DMS 273 (cell line): ENCODE data around the gene PPP1R1B.
A peak's percentile ranks its signal among the peaks of the same experiment; 100 is the strongest.

Source experiments
- DNase-seq: peaks from one replicate; lab custom pipeline; 2025; ENCODE audit not compliant: unreplicated experiment; lab: John Stamatoyannopoulos, UW

PPP1R1B gene

GRCh38 chr17:39614545-39615157 is 12.1 kb upstream of the PPP1R1B start:
- DNase-seq = no peak

- DNase-seq = no peak
These were observed 11.3 kb upstream of the PPP1R1B start for GRCh38 chr17:39615434-39615833.

GRCh38 chr17:39617100-39617445 is 9.7 kb upstream of the PPP1R1B start:
- DNase-seq = no peak

- peak; percentile 91 for DNase-seq
These were observed 9.1 kb upstream of the PPP1R1B start for GRCh38 chr17:39617446-39618245.

GRCh38 chr17:39618246-39618913 is 8.4 kb upstream of the PPP1R1B start:
- peak; percentile 73 for DNase-seq

GRCh38 chr17:39618956-39619785 is 7.6 kb upstream of the PPP1R1B start:
- DNase-seq = peak; percentile 57

GRCh38 chr17:39619786-39620101 is 7.0 kb upstream of the PPP1R1B start:
- DNase-seq = no peak

- DNase-seq = peak; percentile 91
These were observed 5.0 kb upstream of the PPP1R1B start for GRCh38 chr17:39621523-39622379.

- no peak for DNase-seq
These were observed 4.3 kb upstream of the PPP1R1B start for GRCh38 chr17:39622380-39623006.

- peak; percentile 93 for DNase-seq
These were observed 3.3 kb upstream of the PPP1R1B start for GRCh38 chr17:39623356-39623950.

- DNase-seq = no peak
These were observed 2.4 kb upstream of the PPP1R1B start for GRCh38 chr17:39624313-39624712.

GRCh38 chr17:39625198-39625785 is 1.5 kb upstream of the PPP1R1B start:
- DNase-seq = no peak

- DNase-seq = peak; percentile 39
These were observed 427 bp downstream of the PPP1R1B start for GRCh38 chr17:39627047-39627711.

GRCh38 chr17:39627712-39628516 is 1.2 kb downstream of the PPP1R1B start:
- peak; percentile 58 for DNase-seq

- no peak for DNase-seq
These were observed 2.1 kb downstream of the PPP1R1B start for GRCh38 chr17:39628655-39629493.

GRCh38 chr17:39629494-39629880 is 2.7 kb downstream of the PPP1R1B start:
- no peak for DNase-seq

GRCh38 chr17:39629898-39630297 is 3.1 kb downstream of the PPP1R1B start:
- DNase-seq = no peak
